Stimulated activated CD4-positive, alpha-beta T cell treated with anti-CD3 and anti-CD28 coated beads, Interleukin-12 subunit alpha, Interleukin-12 subunit beta, amount 100 ng/mL, for 24 hours (primary cell): Measurements from ENCODE around the gene CDK14.

Source experiments
- DNase-seq, 2 experiments: peaks; one replicate each; pipeline ENCODE4 v3.0.0-alpha.2; 2020; ENCODE audit warnings: low read depth in 2 of 2

CDK14 gene

GRCh38 chr7:90595801-90596670 is at the start of gene CDK14:
Gene CDK14 (plus strand): TSS chr7:90596321. CDS start chr7:90596628, 307 bp downstream.
- peak; percentile 10 to 51 for DNase-seq

DNA sequence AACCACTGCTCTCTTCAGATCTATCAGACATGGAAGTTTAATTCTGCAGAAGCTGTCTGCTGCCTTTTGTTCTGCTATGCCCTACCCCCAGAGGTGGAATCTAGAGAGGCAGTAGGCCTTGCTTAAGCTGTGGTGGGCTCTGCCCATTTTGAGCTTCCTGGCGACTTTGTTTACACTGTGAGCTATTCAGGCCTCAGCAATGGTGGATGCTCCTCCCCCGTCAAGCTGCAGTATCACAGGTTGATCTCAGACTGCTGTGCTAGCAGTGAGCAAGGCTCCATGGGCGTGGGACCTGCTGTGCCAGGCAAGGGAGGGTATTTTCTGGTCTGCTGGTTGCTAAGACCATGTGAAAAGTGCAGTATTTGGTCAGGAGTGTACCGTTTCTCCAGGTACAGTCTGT is 45.1 kb upstream of the CDK14 start:
- DNase-seq = no peak

DNA sequence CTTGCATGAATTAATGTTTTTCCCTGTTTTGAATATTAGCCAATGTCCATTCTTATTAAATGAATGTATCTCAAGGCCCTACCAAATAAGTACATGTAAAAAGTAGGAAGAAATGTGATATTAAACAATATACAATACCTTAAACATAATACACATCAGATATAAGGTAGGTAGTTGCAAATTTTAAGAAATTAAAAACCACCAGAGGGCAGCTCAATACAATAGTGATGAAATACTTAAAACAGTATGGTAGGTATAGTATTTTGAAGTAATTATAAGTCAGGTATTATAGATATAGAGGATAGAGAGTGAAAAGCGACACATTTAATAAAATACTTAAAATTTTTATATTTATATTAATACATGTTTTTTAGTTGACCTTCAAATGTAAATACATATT is 43.6 kb upstream of the CDK14 start:
- no peak for DNase-seq

- no peak for DNase-seq
These were observed 35.4 kb upstream of the CDK14 start for GRCh38 chr7:90560730-90561129.

- DNase-seq = no peak
These were observed 32.8 kb upstream of the CDK14 start for GRCh38 chr7:90563286-90563685.

DNA sequence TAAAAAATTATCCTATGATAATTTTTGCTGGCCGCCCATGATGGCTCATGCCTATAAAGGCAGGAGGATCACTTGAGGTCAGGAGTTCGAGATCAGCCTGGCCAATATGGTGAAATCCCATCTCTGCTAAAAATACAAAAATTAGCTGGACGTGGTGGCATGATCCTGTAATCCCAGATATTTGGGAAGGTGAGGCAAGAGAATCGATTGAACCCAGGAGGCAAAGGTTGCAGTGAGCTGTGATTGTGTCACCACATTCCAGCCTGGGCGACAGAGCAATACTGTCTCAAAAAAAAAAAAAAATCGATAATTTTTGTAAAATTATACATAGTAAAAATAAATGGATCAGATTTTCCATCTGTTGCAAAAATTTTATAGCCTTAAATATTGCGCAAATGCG is 31.7 kb upstream of the CDK14 start:
- no peak for DNase-seq

DNA sequence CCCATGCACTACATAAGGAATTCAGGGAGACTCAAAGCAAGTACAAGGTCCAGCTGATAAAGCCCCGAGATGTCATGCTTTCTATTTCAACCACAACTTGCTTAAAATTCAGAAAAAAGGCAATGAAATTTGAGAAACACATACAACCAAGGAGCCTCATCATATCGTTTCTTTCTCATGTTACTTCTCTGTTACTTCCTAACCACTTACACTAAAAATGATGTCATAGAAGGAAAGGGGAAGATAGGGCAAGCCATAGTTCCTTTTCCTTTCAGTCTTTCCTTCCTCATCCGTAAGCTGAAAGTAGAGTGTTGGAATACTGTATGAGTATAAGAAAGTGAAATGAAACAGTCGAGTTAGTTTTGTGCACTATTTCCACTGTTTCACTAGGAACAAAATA is 27.9 kb upstream of the CDK14 start:
- no peak for DNase-seq

- no peak for DNase-seq
These were observed 26.8 kb upstream of the CDK14 start for GRCh38 chr7:90569368-90569767.

DNA sequence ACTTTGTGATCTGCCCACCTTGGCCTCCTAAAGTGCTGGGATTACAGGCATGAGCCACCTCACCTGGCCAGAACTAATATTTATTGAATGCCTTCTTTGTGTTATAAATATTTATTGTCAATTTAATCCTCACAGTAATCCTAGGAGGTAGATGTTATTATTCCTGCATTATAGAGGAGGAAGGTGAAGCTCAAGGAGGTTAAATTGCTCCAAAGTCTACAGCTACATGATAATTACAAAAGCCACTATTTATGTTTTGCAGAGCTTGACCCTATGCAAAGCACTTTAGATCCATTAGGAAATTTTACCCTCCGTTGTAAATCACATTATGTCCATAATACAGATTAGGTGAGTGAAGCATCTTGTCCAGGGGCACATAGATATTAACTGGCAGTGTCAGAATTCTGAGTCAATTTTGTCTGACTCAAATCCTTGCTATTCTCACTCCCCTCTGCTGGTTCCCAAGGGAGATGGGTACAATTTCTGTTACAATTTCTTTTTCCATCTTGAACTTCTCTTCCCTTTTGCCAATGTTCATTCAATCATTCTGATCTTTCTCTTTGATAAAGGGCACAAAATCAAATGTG is 25.7 kb upstream of the CDK14 start:
- no peak for DNase-seq

DNA sequence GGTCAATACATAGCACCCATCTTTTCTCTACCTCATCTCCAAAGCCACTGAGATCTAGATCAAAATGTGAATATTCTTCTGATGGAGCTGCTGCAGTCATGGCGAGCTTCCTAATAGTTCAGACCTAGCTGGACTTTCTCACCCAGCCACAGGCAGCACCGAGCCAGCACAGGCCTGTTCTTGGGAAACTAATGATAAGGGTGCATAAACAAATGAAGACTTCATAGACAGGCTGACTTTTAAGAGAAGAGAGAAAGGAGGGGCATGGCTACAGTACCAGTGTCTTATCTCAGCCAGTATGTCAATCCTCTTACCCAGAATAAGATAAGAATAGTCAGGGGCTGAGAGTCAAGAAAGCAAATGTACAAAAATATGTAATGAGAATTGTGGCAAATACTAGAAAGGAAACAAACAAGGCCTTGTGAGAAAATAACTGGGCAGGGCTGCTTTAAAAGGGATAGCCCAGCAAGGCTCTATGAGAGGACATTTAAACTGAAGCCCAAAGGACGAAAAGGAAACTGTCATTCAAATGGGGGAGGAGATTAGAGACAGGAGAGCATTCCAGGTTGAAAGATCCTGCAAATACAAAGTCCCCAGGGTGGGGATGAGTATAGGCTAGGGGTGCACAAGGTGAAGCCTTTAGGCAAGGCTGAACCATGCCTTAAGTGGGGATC is 21.8 kb upstream of the CDK14 start:
- no peak for DNase-seq

GRCh38 chr7:90574820-90575187 is 21.3 kb upstream of the CDK14 start:
- no peak for DNase-seq

GRCh38 chr7:90579181-90579688 is 16.9 kb upstream of the CDK14 start:
- DNase-seq = no peak

DNA sequence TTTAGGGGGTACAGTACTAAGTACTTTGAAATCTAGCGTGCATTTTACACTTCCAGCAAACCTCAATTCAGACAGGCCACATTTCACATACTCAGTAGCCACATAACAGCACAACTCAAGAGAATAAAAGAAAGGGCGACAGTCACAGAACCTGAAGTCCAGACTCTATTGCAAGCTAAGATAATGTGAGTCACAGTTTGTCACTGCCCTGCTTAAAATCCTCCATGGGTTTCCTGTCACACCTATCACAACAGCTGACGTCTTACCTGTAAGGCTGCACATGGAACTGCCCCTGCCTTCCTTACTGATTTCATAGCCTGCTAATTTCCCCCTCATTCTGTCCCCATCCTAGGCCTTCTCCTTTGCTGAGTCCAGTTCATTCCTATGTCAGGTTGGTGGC is 16.1 kb upstream of the CDK14 start:
- no peak for DNase-seq

- no peak for DNase-seq
These were observed 14.0 kb upstream of the CDK14 start for GRCh38 chr7:90582164-90582563.

DNA sequence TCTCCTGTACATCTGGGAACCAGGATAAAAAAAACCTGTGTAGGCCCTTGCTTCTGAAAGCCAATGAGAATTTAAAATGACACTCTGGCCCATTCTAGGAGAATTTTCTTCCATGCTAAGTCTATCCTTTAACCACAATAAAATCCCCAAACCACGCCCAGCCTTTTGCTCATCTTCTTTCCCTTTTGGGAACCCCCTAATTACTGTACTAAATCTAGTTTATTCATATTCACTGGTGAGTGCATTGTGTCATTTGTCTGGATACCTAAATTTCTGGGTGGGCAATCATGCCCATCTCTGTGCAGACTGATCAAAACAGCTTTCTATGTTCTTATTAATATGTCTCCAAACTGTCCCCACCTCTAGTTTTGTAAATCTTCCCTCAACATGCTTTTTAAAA is 11.7 kb upstream of the CDK14 start:
- no peak for DNase-seq

DNA sequence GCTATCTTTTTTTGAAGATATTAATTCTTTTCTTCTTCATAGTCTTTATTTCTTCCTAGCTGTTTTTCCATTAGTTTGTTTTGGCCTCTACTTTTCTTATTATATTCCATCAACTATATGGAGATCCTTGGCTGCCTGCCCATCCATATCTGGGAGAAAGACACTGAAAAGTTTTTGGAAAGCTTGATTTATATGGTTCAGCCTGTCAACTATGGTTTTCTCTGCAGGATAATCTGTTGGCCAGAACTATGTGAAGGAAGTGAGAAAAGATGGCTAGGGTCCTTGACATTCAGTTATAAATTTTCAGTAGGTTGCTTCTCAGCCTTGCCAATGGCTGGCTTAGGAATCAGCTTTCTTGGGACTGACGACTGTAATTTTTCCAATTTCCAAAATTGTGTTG is 10.0 kb upstream of the CDK14 start:
- DNase-seq = no peak

DNA sequence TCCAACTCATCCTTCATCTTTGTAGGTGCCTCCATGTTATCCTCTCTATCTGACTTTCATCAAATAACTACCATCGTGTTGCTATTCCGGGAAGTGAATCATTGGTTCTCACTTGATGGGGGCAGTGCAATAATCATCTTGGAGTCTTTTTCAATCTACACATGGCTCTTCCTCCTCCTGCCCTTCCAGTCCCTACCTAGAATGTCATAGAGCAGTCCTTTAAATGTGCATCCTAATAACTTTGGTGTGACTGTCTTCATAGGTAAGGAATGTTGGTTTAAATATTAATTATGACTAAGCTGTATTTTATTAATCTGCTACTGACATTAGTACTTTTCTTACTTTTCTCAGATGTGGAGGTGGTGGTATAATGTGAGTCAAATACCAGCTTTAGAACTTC is 8.4 kb upstream of the CDK14 start:
- DNase-seq = no peak

DNA sequence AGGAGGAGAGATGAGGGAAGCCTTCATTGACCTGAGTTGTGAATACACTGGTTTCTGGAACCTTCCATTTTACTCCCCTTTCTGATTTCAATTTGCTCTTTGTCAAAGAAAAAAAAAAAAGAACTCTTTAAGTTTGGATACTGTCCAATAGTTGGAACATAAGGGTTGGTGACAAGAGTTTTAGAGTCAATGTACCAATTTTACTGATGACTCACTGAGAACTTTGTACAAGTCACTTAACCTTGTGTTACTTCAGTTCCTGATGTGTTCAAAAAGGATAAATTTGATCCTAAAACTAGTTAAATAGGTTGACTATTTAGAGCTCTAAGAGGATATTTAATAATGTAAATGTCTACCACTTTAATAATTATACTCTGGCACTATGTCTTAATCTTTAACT is 4.1 kb upstream of the CDK14 start:
- no peak for DNase-seq

DNA sequence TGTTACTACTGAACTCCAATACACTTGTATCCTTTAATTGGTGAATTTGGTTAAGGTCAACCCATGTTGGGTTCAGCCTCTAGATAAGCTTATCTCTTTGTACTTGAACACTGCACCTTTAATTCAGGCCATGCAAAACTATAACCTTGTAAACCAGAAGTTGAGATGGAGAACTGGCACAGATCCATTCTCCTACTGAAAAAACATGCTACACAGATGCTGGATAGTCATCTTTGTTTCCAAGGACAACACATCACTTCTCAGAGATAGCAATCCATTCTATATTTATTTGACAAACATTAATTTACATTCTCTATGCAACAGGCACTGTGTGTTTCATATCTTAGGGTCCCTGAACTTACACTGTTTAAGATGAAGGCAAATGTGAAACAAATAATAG is 2.9 kb upstream of the CDK14 start:
- no peak for DNase-seq

DNA sequence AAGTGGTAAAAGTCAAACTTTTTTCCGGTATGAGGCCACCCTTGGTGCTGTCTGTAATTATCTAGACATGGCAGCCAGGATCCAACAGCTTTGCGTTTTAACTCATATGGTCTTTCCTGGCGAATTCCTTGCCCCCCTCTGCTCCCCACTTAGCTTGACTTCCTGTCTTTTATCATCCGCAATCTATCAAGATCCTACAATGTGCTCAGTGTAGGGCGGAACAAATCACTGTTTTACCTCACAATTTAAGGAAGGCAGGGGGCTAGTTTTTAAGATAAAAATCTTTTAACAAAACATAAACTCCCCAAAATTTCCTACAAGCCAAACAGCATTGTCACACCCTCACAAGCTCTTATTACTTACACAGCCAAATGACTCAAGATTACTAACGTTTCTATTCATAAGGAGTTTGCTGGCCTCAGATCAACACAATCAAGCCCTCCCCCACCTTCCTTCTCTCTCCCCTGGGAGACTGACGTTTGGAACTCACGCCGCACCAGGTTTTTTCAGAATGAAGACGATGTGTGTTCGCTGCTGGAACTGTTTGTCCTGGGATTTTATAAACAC is 1.3 kb upstream of the CDK14 start:
- no peak for DNase-seq

DNA sequence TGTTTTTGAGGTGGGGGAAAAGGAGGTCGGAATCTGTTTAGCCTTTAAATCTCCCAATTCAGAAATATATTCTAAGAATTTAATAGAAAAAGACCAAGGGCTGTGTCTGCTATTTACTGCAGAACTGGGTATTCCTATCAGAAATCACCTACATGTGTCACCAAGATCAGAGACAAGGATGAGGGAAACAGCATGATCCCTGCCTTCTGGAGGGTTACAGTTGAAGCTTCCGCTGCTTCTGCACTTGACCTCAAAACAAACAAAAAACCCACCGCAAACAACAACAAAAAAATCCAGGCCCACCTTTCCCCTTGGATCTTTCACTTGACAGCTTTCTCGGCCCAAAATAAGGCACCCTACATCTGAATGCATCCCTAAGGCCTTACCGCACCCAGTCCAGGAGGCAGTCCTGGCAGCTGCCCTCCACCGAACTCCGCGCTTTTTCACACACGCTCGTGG is 750 bp upstream of the CDK14 start:
- no peak for DNase-seq
